Stimulated activated CD4-positive, alpha-beta T cell treated with anti-CD3 and anti-CD28 coated beads, Interleukin-1b, Interleukin-23, amount 100 ng/mL, for 1 hour (primary cell): ENCODE results near the gene PRDM16.

Source experiments
- DNase-seq, 2 donors: peaks; one replicate each; pipeline ENCODE4 v3.0.0-alpha.2; 2020; ENCODE audit warnings: low read depth in 2 of 2

Gene PRDM16

GRCh38 chr1:3140437-3140836 is 71.4 kb downstream of the PRDM16 start:
- DNase-seq: no peak

- no peak for DNase-seq
Observed at GRCh38 chr1:3141129-3141528, 72.1 kb downstream of the PRDM16 start.

GRCh38 chr1:3141836-3142235 is 72.8 kb downstream of the PRDM16 start:
- no peak for DNase-seq

- no peak for DNase-seq
Observed at GRCh38 chr1:3142236-3142635, 73.2 kb downstream of the PRDM16 start.

- DNase-seq: no peak
Observed at GRCh38 chr1:3142751-3143150, 73.7 kb downstream of the PRDM16 start.

GRCh38 chr1:3145532-3146325 is 76.7 kb downstream of the PRDM16 start:
- no peak for DNase-seq

- DNase-seq: no peak
Observed at GRCh38 chr1:3146458-3146857, 77.5 kb downstream of the PRDM16 start.

GRCh38 chr1:3146907-3147306 is 77.9 kb downstream of the PRDM16 start:
- DNase-seq: no peak

- no peak for DNase-seq
Observed at GRCh38 chr1:3148171-3148570, 79.2 kb downstream of the PRDM16 start.

- no peak for DNase-seq
Observed at GRCh38 chr1:3149277-3149676, 80.3 kb downstream of the PRDM16 start.

GRCh38 chr1:3151456-3151855 is 82.5 kb downstream of the PRDM16 start:
- no peak for DNase-seq

GRCh38 chr1:3152143-3152542 is 83.1 kb downstream of the PRDM16 start:
- no peak for DNase-seq

GRCh38 chr1:3153197-3153596 is 84.2 kb downstream of the PRDM16 start:
- DNase-seq: no peak

GRCh38 chr1:3153902-3154795 is 85.1 kb downstream of the PRDM16 start:
- DNase-seq: no peak

- no peak for DNase-seq
Observed at GRCh38 chr1:3155056-3155925, 86.3 kb downstream of the PRDM16 start.

- no peak for DNase-seq
Observed at GRCh38 chr1:3155926-3156220, 86.9 kb downstream of the PRDM16 start.

- DNase-seq: no peak
Observed at GRCh38 chr1:3156936-3157335, 87.9 kb downstream of the PRDM16 start.

GRCh38 chr1:3158347-3158746 is 89.3 kb downstream of the PRDM16 start:
- DNase-seq: no peak

- DNase-seq: no peak
Observed at GRCh38 chr1:3159121-3159520, 90.1 kb downstream of the PRDM16 start.

GRCh38 chr1:3159996-3160395 is 91.0 kb downstream of the PRDM16 start:
- no peak for DNase-seq

GRCh38 chr1:3160647-3161145 is 91.7 kb downstream of the PRDM16 start:
- DNase-seq: no peak
